GM23248 (cell line): ENCODE results near the gene ZNF267.
"Not testable (repeated sequence)": the region's sequence is repeated elsewhere in the genome, so short reads cannot be mapped to it uniquely, and the experiment has no call there.

Experiments
- EZH2 ChIP-seq: fragments of 200-600 bp; sonication (generic); IDR thresholded peaks from 2 replicates; pipeline ENCODE4 v1.6.1; 2018; ENCODE audit warnings: antibody characterized with exemption, mild to moderate bottlenecking; ENCODE audit not compliant: insufficient read depth, poor library complexity, severe bottlenecking
- EZH2phosphoT487 ChIP-seq: fragments of 200-600 bp; sonication (generic); IDR thresholded peaks from 2 replicates; pipeline ENCODE4 v1.6.1; 2018; ENCODE audit warnings: antibody characterized with exemption, moderate library complexity, mild to moderate bottlenecking, low read depth; ENCODE audit not compliant: insufficient read depth

DNA sequence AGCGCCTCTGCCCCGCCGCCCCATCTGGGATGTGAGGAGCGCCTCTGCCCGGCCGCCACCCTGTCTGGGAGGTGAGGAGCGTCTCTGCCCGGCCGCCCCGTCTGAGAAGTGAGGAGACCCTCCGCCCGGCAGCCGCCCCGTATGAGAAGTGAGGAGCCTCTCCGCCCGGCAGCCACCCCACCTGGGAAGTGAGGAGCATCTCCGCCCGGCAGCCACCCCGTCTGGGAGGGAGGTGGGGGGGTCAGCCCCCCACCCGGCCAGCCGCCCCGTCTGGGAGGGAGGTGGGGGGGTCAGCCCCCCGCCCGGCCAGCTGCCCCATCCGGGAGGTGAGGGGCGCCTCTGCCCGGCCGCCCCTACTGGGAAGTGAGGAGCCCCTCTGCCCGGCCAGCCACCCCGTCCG, 37.2 kb upstream of the ZNF267 start:
- TF ChIP-seq EZH2, EZH2phosphoT487: not testable (repeated sequence)
